GM12878 (cell line): Measurements from ENCODE around the gene GRM7. TPM values are rescaled to one million over a fixed set of nuclear protein-coding genes. Genes with fewer than 3 reads are reported as not detected.

Source experiments
- ATAC-seq: fragments of 200-7000 bp; cut with Tn5 transposase; 3 replicates; pipeline ENCODE4 v1.9.1; 2020; ENCODE audit warnings: mild to moderate bottlenecking, moderate library complexity
- BruUV-seq: library from RNA; stranded (reverse); fragments of 400-500 nt; replicated peaks from 2 replicates; lab custom pipeline; 2021; lab: Mats Ljungman, UMichigan
- CTCF ChIA-PET: fragments of 300-600 bp; sonication (Branson Sonifier 250); formaldehyde crosslinking; extraction: SDS; loops from one replicate; lab custom pipeline; 2021; ENCODE audit warnings: inconsistent platforms; lab: Yijun Ruan, JAX
- POLR2A ChIA-PET: fragments of 350-600 bp; formaldehyde crosslinking; extraction: SDS; loops from one replicate; lab custom pipeline; 2021; ENCODE audit warnings: inconsistent platforms; lab: Charles Lee
- RAD21 ChIA-PET: fragments of 300-600 bp; sonication (Branson Sonifier 250); formaldehyde crosslinking; loops from one replicate; lab custom pipeline; 2023; ENCODE audit warnings: antibody characterized with exemption; ENCODE audit not compliant: unreplicated experiment; lab: Charles Lee
- SMC1A ChIA-PET: fragments of 300-600 bp; sonication (Branson Sonifier 250); formaldehyde crosslinking; loops from one replicate; lab custom pipeline; 2023; ENCODE audit not compliant: unreplicated experiment, uncharacterized antibody; lab: Charles Lee
- DNase-seq: peaks from one replicate; pipeline ENCODE4 v3.0.0-alpha.2; 2011; ENCODE audit warnings: low read depth, low spot score
- FAIRE-seq: peaks from 3 replicates; lab custom pipeline; 2011; peaks lifted over from hg19 to GRCh38; lab: Jason Lieb, UNC
- H2AFZ ChIP-seq: 2 replicates; pipeline ENCODE4 v1.6.0; 2011; ENCODE audit warnings: low read depth, low read length, control low read depth; ENCODE audit not compliant: control insufficient read depth
- H3K27ac ChIP-seq: 2 replicates; pipeline ENCODE4 v1.5.1; 2011; ENCODE audit warnings: control low read depth; ENCODE audit not compliant: control insufficient read depth, insufficient read depth
- H3K27me3 ChIP-seq, 2 experiments: replicated peaks in 1 of 2; 2 replicates each; pipeline versions ENCODE4 v1.6.0 to v1.6.1; 2011; ENCODE audit warnings: low read length in 1 of 2; ENCODE audit not compliant: control insufficient read depth in 2 of 2, insufficient read depth in 2 of 2
- H3K36me3 ChIP-seq, 2 experiments: 2 replicates each; pipeline ENCODE4 v1.5.1; 2011; ENCODE audit warnings: low read length in 1 of 2; ENCODE audit not compliant: control insufficient read depth in 2 of 2, insufficient read depth in 2 of 2
- H3K4me1 ChIP-seq: 2 replicates; pipeline ENCODE4 v1.6.1; 2011; ENCODE audit warnings: mild to moderate bottlenecking, low read length, moderate library complexity, mixed read lengths; ENCODE audit not compliant: control insufficient read depth, insufficient read depth
- H3K4me2 ChIP-seq: 2 replicates; pipeline ENCODE4 v1.6.0; 2011; ENCODE audit warnings: control low read depth; ENCODE audit not compliant: control insufficient read depth, insufficient read depth
- H3K4me3 ChIP-seq: fragments of 200-600 bp; sonication (generic); 2 replicates; pipeline ENCODE4 v1.5.1; 2016
- H3K79me2 ChIP-seq: 2 replicates; pipeline ENCODE4 v1.6.0; 2011; ENCODE audit warnings: low read length; ENCODE audit not compliant: control insufficient read depth, insufficient read depth
- H3K9ac ChIP-seq: 2 replicates; pipeline ENCODE4 v1.8.0; 2011; ENCODE audit warnings: low read length, control low read depth, mixed read lengths; ENCODE audit not compliant: control insufficient read depth, insufficient read depth
- H3K9me3 ChIP-seq: replicated peaks from 3 replicates; pipeline ENCODE4 v1.5.1; 2011; ENCODE audit warnings: mild to moderate bottlenecking, low read length; ENCODE audit not compliant: control insufficient read depth, insufficient read depth
- H4K20me1 ChIP-seq: 2 replicates; pipeline ENCODE4 v1.6.0; 2011; ENCODE audit not compliant: control insufficient read depth, insufficient read depth
- ASH2L ChIP-seq: fragments of 300-600, 200-600 bp; sonication (generic); IDR thresholded peaks from 2 replicates; pipeline ENCODE4 v1.6.1; 2017; ENCODE audit warnings: low read depth, mild to moderate bottlenecking, borderline replicate concordance
- ATF7 ChIP-seq: fragments of 450-650 bp; IDR thresholded peaks from 2 replicates; pipeline ENCODE4 v1.6.1; 2016; ENCODE audit warnings: low read depth, mild to moderate bottlenecking
- HDAC6 ChIP-seq: fragments of 200-600 bp; sonication (generic); IDR thresholded peaks from one replicate; pipeline ENCODE4 v1.8.0; 2017; ENCODE audit warnings: antibody characterized with exemption; ENCODE audit not compliant: unreplicated experiment
- IKZF2 ChIP-seq, 2 experiments: fragments of 450-650 bp; IDR thresholded peaks; 2 replicates each; pipeline ENCODE4 v1.6.1; 2017; ENCODE audit warnings: mild to moderate bottlenecking in 2 of 2, moderate library complexity in 2 of 2
- MAX ChIP-seq: IDR thresholded peaks from 2 replicates; pipeline ENCODE4 v1.6.1; 2012; ENCODE audit warnings: low read depth, low read length, improper control_type of control experiment
- MXI1 ChIP-seq: fragments of 150-350 bp; IDR thresholded peaks from 2 replicates; pipeline ENCODE4 v1.6.1; 2011; ENCODE audit warnings: low read depth, mild to moderate bottlenecking, inconsistent platforms, low read length, improper control_type of control experiment
- NFYB ChIP-seq: IDR thresholded peaks from 2 replicates; pipeline ENCODE4 v1.6.1; 2011; ENCODE audit warnings: low read depth, mild to moderate bottlenecking, low read length, improper control_type of control experiment, moderate library complexity; ENCODE audit not compliant: insufficient read depth
- RAD51 ChIP-seq: fragments of 450-650 bp; IDR thresholded peaks from 2 replicates; pipeline ENCODE4 v1.6.1; 2016; ENCODE audit warnings: moderate library complexity, mild to moderate bottlenecking, inconsistent platforms
- SIX5 ChIP-seq: IDR thresholded peaks from 2 replicates; pipeline ENCODE4 v1.6.1; 2011; ENCODE audit warnings: mild to moderate bottlenecking, low read depth, low read length, moderate library complexity; ENCODE audit not compliant: severe bottlenecking
- SRF ChIP-seq, 2 experiments: IDR thresholded peaks; 2 replicates each; pipeline ENCODE4 v1.6.1; 2011; ENCODE audit warnings: low read depth in 2 of 2, low read length in 2 of 2, mild to moderate bottlenecking in 1 of 2, moderate library complexity in 1 of 2
- ZBTB11 ChIP-seq: fragments of 450-650 bp; formaldehyde crosslinking; IDR thresholded peaks from 2 replicates; pipeline ENCODE4 v1.5.0; 2022; ENCODE audit warnings: mild to moderate bottlenecking, missing genetic modification characterization
- WGBS: methylation state at CpG from one replicate; pipeline ENCODE4 v1.1.6; 2016; ENCODE audit warnings: low lambda C conversion rate; ENCODE audit not compliant: insufficient replicate concordance, insufficient coverage; ENCODE audit errors: missing lambda C conversion rate; 5-methylcytosine and 5-hydroxymethylcytosine counted together
- in situ Hi-C: fragments of 300-500 bp; cut with MboI; formaldehyde crosslinking; loops from 9 replicates; pipeline ENCODE4 v1.14.3; 2018; ENCODE audit warnings: mixed read lengths
- intact Hi-C: fragments of 100-400 bp; cut with micrococcal nuclease; formaldehyde crosslinking; loops from one replicate; pipeline ENCODE4 v1.14.2; 2022; ENCODE audit not compliant: unreplicated experiment
- polyA plus RNA-seq, 11 experiments: library from polyadenylated mRNA; depleted of rRNA in 4 of 11; unstranded in 6 of 11; stranded (reverse) in 5 of 11; fragments of >200 nt; fragmentation: Nextera tagmentation in 4 of 11; fragmentation: Illumina TruSeq in 1 of 11; extraction: Ambion mirVana in 4 of 11; extraction: Trizol in 1 of 11; gene quantifications; 1 replicate in 1 of 11; 2 replicates in 10 of 11; pipeline versions ENCODE4 v1.2.1 to v1.2.3, GENCODE V29; 2011 to 2016; ENCODE audit warnings: inconsistent platforms in 2 of 11, missing spikeins in 2 of 11, low read depth in 1 of 11
- total RNA-seq, 4 experiments: library from RNA; depleted of rRNA in 3 of 4; stranded (reverse); fragments of >200 nt in 3 of 4; fragmentation: Illumina TruSeq in 1 of 4; extraction: Trizol in 1 of 4; gene quantifications; 2 replicates each; pipeline versions ENCODE4 v1.2.1 to v1.2.3, GENCODE V29; 2013 to 2021

Gene GRM7
- total and polyA plus RNA-seq, 10 of the 15 experiments (the other 5 are each of a cell fraction or from before 2014, with no cell fraction given), result not detected

- FAIRE-seq (no peak), ATAC-seq (no peak), DNase-seq (no peak)
- BruUV-seq, result no TSS peak
- no peak overlapping the region for H2AFZ ChIP-seq
- no peak overlapping the region for H3K4me2 ChIP-seq
- H3K9ac ChIP-seq, result no peak overlapping the region
- no peak overlapping the region for H3K4me3 ChIP-seq
- WGBS, result 16% methylated on average over 3 of the region's 3 CpGs
- no peaks in the 10 kb centered on the region for H4K20me1 ChIP-seq
- SMC1A ChIA-PET, result interaction anchor here (1.3 kb wide), 1 partner anchor 90 kb away, joined by 3 read pairs; no protein-coding TSS in a partner anchor
- intact Hi-C loops (no loop called here), in situ Hi-C loops (no loop called here)
- H3K27me3 ChIP-seq, result no peaks in the 10 kb centered on the region
- RAD21 ChIA-PET, result no interaction called here
- H3K36me3 ChIP-seq, result no peaks in the 10 kb centered on the region
- no peak overlapping the region for H3K27ac ChIP-seq
- no peaks in the 10 kb centered on the region for H3K4me1 ChIP-seq
- TF ChIP-seq ASH2L (no peak), HDAC6 (no peak), ATF7 (no peak), MAX (no peak), ZBTB11 (CRISPR knock-in tag) (no peak), SRF (IDR thresholded peaks at IDR 0.05; ENCODE audit: low read depth in 2 of 2, low read length in 2 of 2) (no peak), RAD51 (no peak), IKZF2 (IDR thresholded peaks at IDR 0.05) (no peak), NFYB (no peak), SIX5 (no peak), MXI1 (no peak)
- POLR2A ChIA-PET, result no interaction called here
- H3K79me2 ChIP-seq, result no peaks in the 10 kb centered on the region
- no peaks in the 10 kb centered on the region for H3K9me3 ChIP-seq
- CTCF ChIA-PET, result no interaction called here
Measured at GRCh38 chr3:6912240-6912639, 51.3 kb downstream of the GRM7 start.
